ENCODE measurements around the gene FSTL4.

DNA sequence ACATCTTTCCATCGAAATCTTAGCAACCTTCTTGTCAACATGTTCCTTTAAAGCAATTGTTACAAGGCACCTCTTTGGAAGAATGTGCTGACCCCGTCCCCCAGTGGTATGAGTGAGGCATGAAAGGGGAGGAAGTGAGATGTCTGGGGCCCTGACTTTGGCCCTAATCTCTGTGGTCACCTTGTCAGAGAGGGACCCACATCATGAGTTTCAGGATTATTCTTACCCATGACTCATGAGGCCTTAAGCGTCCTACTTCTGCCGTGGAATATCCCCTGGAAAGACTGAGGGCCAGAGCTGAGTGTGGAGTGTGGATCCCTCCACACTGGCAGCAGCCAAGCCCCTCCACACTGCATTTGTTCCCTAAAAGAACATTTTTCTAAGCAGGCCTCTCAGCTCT lies 81.2 kb downstream of the FSTL4 start:
- TF ChIP-seq POLR2A (IDR thresholded peaks at IDR 0.05; ENCODE audit: low read depth) (no peak), POLR2AphosphoS5 (IDR thresholded peaks at IDR 0.05) (no peak)
- TF ChIP-seq, protein P1, sequence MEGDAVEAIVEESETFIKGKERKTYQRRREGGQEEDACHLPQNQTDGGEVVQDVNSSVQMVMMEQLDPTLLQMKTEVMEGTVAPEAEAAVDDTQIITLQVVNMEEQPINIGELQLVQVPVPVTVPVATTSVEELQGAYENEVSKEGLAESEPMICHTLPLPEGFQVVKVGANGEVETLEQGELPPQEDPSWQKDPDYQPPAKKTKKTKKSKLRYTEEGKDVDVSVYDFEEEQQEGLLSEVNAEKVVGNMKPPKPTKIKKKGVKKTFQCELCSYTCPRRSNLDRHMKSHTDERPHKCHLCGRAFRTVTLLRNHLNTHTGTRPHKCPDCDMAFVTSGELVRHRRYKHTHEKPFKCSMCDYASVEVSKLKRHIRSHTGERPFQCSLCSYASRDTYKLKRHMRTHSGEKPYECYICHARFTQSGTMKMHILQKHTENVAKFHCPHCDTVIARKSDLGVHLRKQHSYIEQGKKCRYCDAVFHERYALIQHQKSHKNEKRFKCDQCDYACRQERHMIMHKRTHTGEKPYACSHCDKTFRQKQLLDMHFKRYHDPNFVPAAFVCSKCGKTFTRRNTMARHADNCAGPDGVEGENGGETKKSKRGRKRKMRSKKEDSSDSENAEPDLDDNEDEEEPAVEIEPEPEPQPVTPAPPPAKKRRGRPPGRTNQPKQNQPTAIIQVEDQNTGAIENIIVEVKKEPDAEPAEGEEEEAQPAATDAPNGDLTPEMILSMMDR (IDR thresholded peaks at IDR 0.05): no peak
